Measurements from ENCODE around the gene PALS1.

GRCh38 chr14:67240978-67241410, 241 bp upstream of the PALS1 start:
- TF ChIP-seq CTCF (IDR thresholded peaks at IDR 0.05; ENCODE audit: insufficient read depth, low read length) (no peak), GABPA (IDR thresholded peaks at IDR 0.05; ENCODE audit: low read depth) (no peak), REST (IDR thresholded peaks at IDR 0.05; ENCODE audit: insufficient replicate concordance, low read depth) (no peak), POLR2AphosphoS5 (IDR thresholded peaks at IDR 0.05; ENCODE audit: low read depth) (no peak)
